Ramos (cell line): ENCODE results near the gene CLNK.

Experiments used
- in situ Hi-C: fragments of 300-500 bp; cut with MboI; formaldehyde crosslinking; loops from one replicate; pipeline ENCODE4 v1.14.3; 2022; ENCODE audit warnings: low sequenced_read_pairs; ENCODE audit not compliant: unreplicated experiment

The CLNK gene

DNA sequence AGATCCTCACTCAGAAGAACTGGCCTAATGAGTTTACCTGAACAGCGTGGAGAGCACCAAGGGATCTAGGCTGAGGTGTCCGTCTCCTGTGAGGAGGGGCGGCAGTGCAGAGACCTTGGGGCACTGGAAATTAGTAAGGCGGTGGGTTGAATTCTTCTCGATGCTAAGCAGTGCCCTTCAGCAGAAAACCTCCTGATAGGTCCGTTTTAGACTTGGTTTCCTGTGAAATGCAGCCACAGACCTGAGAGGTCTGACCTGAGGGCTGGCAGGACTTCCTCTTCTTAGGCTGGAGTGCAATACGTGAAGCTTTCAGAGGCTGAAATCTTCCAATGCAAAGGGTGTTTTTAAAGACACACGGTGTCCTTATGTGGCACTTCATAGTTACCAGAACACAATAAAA lies at the start of gene CLNK:
TSS of gene CLNK (minus strand) at position 138 of the 400 bp plus-strand sequence. CDS start 16,899 bp downstream, outside the sequence.
- in situ Hi-C loops, result no loop called here

- in situ Hi-C loops, result no loop called here
Observed at GRCh38 chr4:10733481-10734062, 49.0 kb upstream of the CLNK start.

GRCh38 chr4:10732914-10733415 lies 48.4 kb upstream of the CLNK start:
- in situ Hi-C loops, result no loop called here

- in situ Hi-C loops, result no loop called here
Observed at GRCh38 chr4:10732235-10732913, 47.8 kb upstream of the CLNK start.

DNA sequence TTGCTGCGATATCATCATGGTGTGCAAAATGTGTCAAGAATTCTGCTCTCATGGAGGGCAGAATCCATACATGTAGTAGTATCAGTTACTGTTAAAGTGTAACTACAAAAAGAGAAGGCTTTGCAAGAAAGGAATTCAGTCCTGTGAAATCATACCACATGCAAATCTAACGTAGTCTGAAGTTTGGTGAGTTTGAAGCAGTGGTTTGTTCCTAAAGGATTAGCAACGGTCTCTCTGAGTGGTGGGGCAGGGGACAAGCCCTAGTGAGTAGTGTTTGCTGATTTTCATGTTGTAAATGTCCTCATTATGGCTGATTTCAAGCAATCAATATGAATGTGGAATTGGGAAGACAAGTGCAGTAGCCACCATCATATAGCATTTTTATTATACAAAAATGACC lies 47.1 kb upstream of the CLNK start:
- in situ Hi-C loops, result no loop called here

DNA sequence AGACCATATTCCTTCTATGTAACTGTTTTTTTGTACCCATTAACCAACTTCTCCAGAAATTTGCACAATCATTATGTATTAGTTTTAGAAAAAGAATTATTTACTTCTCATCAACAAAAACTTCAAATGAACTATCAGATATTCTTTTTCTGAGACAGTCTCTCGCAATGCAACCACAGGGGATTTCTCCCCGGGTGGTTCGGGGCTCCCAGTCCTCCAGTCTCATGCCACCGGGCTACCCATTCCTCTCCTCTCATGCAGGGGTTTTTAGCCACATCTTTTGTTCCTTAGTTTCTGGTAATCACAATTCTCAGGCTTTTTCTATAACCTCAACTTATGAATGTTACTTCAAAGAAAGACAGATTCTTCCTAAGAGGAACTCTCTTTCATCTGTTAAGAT lies 46.6 kb upstream of the CLNK start:
- in situ Hi-C loops, result no loop called here

GRCh38 chr4:10730590-10730989 lies 46.0 kb upstream of the CLNK start:
- in situ Hi-C loops, result no loop called here

DNA sequence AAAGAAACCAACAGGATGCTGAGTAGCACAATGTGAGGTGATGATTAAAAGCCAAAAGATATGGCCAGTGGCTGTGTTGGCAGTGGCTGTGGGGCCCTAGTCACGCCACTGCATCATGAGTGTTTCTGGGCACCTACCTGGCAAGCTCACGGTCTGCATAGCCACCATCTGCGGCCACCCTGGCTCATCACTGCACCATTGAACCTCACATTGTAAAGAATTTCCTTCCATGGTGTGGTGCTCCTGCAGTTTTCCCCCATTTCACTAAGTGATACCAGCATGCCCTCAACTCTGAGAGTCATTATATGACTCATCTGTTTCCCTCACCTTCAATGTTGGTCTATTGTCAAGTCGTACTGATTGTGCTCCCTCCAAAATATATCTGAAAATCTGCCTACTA lies 45.5 kb upstream of the CLNK start:
- in situ Hi-C loops, result no loop called here

DNA sequence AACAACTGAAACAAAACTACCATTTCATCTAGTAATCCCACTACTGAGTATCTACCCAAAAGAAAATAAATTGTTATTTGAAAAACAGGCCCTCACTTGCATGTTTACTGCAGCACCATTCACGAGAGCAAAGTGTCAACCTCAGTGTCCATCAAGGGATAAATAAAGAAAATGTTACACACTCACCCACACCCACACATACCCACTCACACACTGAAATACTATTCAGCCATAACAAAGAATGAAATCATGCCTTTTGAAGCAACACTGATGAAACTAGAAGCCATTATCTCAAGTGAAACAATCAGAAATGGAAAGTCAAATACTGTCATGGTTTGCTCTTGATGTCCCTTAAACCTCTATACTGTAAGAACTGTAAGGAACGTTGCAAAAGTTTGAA lies 44.8 kb upstream of the CLNK start:
- in situ Hi-C loops, result no loop called here

DNA sequence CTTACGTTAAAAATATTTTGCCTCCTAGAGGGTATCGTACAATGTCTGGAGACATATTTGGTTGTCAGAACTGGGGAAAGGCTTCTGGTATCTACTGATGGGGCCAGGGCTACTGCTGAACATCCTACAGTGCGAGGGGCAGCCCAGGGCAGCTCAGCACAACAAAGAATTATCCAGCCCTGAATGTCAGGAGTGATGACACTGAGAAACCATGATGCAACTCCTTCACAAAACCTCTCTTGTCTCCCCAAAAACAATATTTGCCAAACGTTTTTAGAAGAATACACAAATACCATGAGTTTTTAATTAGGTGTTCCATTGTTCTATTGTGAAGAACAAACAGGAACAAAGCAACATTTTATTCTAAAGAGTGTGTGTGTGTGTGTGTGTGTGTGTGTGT lies 43.4 kb upstream of the CLNK start:
- in situ Hi-C loops, result no loop called here

DNA sequence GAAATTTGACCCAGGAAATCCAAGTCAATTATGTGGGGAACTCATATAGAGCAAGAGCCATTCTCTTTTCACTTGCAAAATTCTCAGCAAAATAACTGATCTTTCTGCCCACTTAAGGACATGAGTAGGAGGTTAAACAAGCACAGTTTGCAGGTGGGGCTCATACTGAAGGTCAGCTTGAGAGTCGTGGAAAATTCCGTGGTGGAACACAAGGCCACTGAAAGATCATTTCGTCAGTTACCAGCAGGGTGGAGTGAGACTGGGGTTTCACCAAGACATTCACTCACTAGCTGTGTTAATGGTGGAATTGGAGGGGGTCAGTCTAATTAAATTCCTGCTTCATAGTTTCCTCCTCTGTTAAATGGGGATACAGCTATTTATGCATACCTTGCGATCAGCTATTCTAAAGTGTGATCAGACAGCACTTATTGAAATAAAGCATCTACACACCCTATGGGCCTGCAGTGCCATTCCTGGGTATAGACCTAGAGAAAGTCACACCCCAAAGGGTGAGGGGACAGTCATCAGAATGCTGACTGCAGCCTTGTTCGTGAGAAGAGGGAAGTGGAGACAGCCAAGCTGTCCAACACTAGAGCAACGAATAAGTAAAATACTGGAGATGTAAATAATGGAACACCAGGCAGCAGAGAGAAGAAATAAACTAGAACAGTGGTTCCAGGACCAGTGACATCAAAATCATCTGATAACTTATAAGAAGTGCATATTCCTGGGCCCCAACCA lies 42.7 kb upstream of the CLNK start:
- in situ Hi-C loops, result no loop called here

DNA sequence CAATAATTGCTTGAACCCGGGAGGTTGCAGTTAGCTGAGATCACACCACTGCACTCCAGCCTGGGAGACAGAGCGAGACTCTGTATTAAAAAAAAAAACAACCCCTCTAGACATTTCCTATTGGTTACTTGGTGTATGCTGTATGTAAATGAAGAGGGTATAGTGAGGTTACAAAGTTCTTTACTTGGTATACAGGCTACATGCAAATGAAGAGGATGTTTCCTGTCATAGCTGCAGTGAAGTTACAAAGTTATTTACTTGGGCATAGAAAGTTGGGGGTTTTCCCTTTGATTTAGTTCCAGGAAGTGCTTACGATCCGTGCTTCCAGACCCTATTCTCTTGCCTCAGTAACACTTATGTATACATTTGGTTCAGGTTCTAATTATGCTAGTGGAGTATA lies 38.4 kb upstream of the CLNK start:
- in situ Hi-C loops, result no loop called here

DNA sequence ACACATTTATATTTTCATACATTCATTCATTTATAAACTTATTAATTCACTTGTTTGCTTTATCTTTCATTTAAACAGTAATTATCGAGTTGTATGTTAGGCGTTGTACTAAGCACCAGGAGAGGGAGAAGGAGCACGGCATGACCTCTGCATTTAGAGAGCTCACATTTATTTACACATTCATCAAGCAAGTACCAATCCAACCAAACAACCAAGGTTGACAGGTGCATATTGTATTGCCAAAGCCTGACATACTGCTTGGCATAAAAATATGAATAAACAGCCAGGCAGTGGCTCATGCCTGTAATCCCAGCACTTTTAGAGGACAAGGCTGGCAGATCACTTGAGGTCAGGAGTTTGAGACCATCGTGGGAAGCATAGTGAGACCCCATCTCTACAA lies 37.0 kb upstream of the CLNK start:
- in situ Hi-C loops, result no loop called here

DNA sequence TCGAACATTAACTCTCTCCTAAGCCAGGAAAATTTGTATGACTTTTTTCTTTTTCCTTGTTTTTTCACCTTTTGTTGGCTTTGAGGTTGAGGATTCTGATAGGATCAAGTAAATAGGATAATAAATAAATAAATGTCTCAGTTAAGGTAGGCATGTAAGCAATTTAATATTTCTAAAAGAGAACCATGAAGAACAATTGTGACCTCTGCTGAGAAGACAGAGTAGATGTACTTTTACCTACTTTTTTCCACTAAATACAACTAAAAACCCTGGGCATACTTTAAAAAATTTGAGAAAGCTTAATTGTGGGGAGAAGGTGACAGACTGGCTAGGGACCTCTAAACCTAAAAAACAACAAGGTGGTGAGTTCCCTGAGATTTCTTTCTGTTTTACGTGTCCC lies 31.6 kb upstream of the CLNK start:
- in situ Hi-C loops, result no loop called here

DNA sequence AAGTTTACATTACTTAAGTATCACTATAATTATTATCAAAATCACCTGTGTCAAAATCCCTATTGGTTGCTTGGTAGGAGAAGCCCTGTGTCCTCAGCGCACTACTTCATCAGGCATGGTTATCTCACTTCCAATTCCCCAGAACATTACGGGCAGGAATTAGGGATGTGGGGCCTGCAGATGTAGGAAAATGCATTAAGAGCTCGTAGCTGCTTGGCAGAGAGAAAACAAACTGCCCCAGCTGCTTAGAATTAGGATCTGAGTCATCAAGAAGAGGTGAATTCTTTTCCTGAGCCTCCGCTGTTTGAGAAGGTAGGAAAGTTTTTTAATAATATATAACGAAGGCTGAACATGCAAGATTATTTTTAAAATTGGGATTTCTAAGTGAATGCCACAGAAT lies 31.1 kb upstream of the CLNK start:
- in situ Hi-C loops, result no loop called here

DNA sequence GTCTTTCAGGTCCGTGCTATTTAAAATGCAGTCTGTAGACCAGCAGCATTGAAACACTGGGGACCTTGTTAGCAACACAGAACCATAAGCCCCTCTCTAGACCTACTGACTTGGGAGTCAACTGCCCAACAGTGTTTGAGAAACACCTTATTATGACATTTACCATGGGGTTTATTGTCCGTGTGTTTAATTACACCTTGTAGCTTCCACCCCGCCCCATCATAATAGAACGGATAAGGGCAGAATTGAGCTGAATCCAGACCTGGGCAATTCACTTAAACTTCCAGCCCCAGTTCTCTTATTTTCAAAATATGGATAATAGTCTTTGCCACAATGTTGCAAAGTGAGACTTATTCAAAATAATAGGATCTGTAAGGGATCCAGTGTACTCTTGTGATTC lies 30.6 kb upstream of the CLNK start:
- in situ Hi-C loops, result no loop called here

DNA sequence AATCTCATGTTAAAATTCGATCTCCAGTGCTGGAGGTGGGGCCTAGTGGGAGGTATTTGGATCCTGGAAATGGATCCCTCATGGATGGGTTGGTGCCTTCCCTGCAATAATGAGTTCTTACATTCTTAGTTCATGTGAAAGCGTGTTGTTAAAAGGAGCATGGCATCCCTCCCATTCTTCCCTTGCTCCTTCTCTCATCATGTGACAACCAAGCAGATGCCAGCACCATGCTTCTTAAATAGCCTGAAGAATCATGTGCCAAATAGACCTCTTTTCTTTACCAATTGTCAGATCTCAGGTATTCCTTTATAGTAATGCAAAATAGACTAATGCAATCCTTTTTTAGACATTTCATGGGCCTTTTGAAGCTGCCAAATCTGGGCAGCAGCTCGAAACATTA lies 29.0 kb upstream of the CLNK start:
- in situ Hi-C loops, result no loop called here

- in situ Hi-C loops, result no loop called here
Observed at GRCh38 chr4:10706236-10706635, 21.7 kb upstream of the CLNK start.

DNA sequence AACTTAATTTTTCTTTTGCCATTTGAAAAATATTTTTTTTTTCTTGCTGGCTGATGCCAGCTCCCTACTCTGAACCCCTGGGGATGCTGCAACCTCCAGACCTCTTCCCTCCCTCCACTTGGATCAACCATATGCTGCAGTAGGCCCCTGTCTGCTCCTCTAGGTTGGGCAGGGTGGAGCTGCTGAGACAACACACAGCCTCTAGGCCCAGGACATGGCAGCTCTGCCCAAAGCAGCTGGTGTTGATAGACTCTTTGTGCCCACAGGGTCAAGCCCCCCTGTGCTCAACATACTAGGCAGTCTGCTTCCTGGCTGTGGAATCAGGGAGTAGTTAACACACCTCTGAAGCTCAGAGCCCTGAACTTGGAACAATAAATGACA lies 19.9 kb upstream of the CLNK start:
- in situ Hi-C loops, result no loop called here

DNA sequence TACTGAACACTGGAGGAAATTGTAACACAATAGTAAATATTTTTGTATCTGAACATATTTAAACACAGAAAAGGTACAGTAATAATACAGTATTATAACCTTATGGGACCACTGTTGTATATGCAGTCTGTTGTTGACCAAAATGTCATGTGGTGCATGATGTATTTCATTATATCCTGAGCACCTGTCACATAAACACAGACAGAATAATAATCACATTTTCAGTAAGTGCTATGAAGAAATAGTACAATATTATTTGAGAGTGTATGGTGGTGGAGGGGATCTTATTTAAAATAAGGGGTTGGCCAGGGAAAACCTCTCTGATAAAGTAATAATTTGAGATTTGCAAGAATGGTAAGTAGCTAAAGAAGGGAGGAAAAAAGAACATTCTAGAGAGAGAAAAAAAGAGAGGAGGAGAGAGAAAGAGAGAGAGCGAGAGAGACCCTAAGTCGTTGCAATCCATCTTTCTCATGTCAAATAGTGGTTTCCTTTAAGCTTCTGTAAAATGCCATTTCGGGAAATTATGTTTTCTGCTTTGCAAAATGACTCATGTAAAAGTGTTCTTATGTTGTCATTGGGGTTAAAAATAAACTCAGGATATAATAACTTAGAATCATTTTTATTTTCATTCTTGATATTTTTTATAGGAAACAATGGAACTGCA lies 19.3 kb upstream of the CLNK start:
- in situ Hi-C loops, result no loop called here

- in situ Hi-C loops, result no loop called here
Observed at GRCh38 chr4:10703156-10703555, 18.6 kb upstream of the CLNK start.
